ENCODE results near the gene ARMC5. TPM values are rescaled to one million over a fixed set of nuclear protein-coding genes. Genes with fewer than 3 reads are reported as not detected.

ARMC5 gene
- total and polyA plus RNA-seq, 12 donors, result 3.8 to 11.9 (median 6.6) TPM

GRCh38 chr16:31461201-31461920 is 2.1 kb downstream of the ARMC5 start:
- WGBS, 2 donors, result 90 to 93% methylated on average over 10 of the region's 10 CpGs
- DNase-seq, result no peak
- no peak overlapping the region for H3K4me3 ChIP-seq
- H3K4me1 ChIP-seq, result peaks cover 9 to 33% (median 30%) of the 10 kb centered on the region in 9 donors
- no peak for ATAC-seq
- H3K27me3 ChIP-seq, result no peaks in the 10 kb centered on the region
- intact Hi-C loops (cut with DNase I), result loop anchor here in 3 of 10 donors (5.0 to 10.0 kb wide), 2 partner anchors 41 to 413 kb away; partner anchors contain the start of gene ZNF267 (in 2 of the 3)
- H3K9me3 ChIP-seq, result no peaks in the 10 kb centered on the region
- no peak for TF ChIP-seq CTCF (IDR thresholded peaks at IDR 0.05)
- H3K27ac ChIP-seq, result no peak overlapping the region
- H3K36me3 ChIP-seq, result peaks cover 0 to 49% (median 23%) of the 10 kb centered on the region in 9 donors

GRCh38 chr16:31461921-31462804 is 2.9 kb downstream of the ARMC5 start:
- TF ChIP-seq CTCF (IDR thresholded peaks at IDR 0.05), result no peak
- Histone ChIP-seq H3K9me3 (no peaks in the 10 kb centered on the region), H3K27me3 (no peaks in the 10 kb centered on the region), H3K4me1 (peaks cover 3 to 28% (median 22%) of the 10 kb centered on the region in 9 donors), H3K27ac (no peak overlapping the region), H3K36me3 (peaks cover 0 to 57% (median 28%) of the 10 kb centered on the region in 9 donors), H3K4me3 (no peak overlapping the region)
- intact Hi-C loops (cut with DNase I), result loop anchor here in 3 of 10 donors (5.0 to 10.0 kb wide), 2 partner anchors 40 to 413 kb away; partner anchors contain the start of gene ZNF267 (in 2 of the 3)
- DNase-seq (no peak), ATAC-seq (no peak)
- WGBS, 2 donors, result 93 to 96% methylated on average over 35 of the region's 35 CpGs

- WGBS, 2 donors, result 97 to 98% methylated on average over 36 of the region's 36 CpGs
- TF ChIP-seq CTCF (IDR thresholded peaks at IDR 0.05), result no peak
Measured at GRCh38 chr16:31464348-31464769, 5.1 kb downstream of the ARMC5 start.

GRCh38 chr16:31464781-31465260 is 5.5 kb downstream of the ARMC5 start:
- no peak overlapping the region for H3K27ac ChIP-seq
- H3K27me3 ChIP-seq, result no peaks in the 10 kb centered on the region
- no peak overlapping the region for H3K4me3 ChIP-seq
- no peak for TF ChIP-seq CTCF (IDR thresholded peaks at IDR 0.05)
- no peaks in the 10 kb centered on the region for H3K9me3 ChIP-seq
- intact Hi-C loops (cut with DNase I), result loop anchor here in 3 of 10 donors (5.0 to 10.0 kb wide), 2 partner anchors 37 to 410 kb away; partner anchors contain the start of gene ZNF267 (in 2 of the 3)
- DNase-seq (no peak), ATAC-seq (no peak)
- H3K4me1 ChIP-seq, result peaks cover 0 to 19% (median 9%) of the 10 kb centered on the region in 9 donors
- 94 to 97% methylated on average over 17 of the region's 17 CpGs for WGBS, 2 donors
- H3K36me3 ChIP-seq, result peaks cover 0 to 59% (median 28%) of the 10 kb centered on the region in 9 donors

More at GRCh38 chr16:31464348-31464769, 5.1 kb downstream of the ARMC5 start:
- intact Hi-C loops (cut with DNase I), result loop anchor here in 3 of 10 donors (5.0 to 10.0 kb wide), 2 partner anchors 38 to 410 kb away; partner anchors contain the start of gene ZNF267 (in 2 of the 3)
- ATAC-seq (no peak), DNase-seq (no peak)
- Histone ChIP-seq H3K27ac (no peak overlapping the region), H3K9me3 (no peaks in the 10 kb centered on the region), H3K4me3 (no peak overlapping the region), H3K4me1 (peaks cover 0 to 19% (median 9%) of the 10 kb centered on the region in 9 donors), H3K27me3 (no peaks in the 10 kb centered on the region), H3K36me3 (peaks cover 0 to 59% (median 28%) of the 10 kb centered on the region in 9 donors)
